Astrocyte of the spinal cord (primary cell): Measurements from ENCODE around the gene KCNQ1.

ENCODE experiments used
- DNase-seq: peaks from one replicate; pipeline ENCODE4 v3.0.0; 2011; ENCODE audit warnings: low read depth, low spot score
- H3K4me3 ChIP-seq: 2 replicates; pipeline ENCODE4 v1.5.1; 2011; ENCODE audit warnings: low read depth, mild to moderate bottlenecking, low read length, moderate library complexity
- CTCF ChIP-seq: IDR thresholded peaks from 2 replicates; pipeline ENCODE4 v1.5.1; 2012; ENCODE audit warnings: low read depth, mild to moderate bottlenecking, low read length, inconsistent platforms
- in situ Hi-C: cut with HindIII; loops from 2 replicates; pipeline ENCODE4 v1.10.0; 2017; ENCODE audit warnings: low sequenced_read_pairs

KCNQ1 gene

DNA sequence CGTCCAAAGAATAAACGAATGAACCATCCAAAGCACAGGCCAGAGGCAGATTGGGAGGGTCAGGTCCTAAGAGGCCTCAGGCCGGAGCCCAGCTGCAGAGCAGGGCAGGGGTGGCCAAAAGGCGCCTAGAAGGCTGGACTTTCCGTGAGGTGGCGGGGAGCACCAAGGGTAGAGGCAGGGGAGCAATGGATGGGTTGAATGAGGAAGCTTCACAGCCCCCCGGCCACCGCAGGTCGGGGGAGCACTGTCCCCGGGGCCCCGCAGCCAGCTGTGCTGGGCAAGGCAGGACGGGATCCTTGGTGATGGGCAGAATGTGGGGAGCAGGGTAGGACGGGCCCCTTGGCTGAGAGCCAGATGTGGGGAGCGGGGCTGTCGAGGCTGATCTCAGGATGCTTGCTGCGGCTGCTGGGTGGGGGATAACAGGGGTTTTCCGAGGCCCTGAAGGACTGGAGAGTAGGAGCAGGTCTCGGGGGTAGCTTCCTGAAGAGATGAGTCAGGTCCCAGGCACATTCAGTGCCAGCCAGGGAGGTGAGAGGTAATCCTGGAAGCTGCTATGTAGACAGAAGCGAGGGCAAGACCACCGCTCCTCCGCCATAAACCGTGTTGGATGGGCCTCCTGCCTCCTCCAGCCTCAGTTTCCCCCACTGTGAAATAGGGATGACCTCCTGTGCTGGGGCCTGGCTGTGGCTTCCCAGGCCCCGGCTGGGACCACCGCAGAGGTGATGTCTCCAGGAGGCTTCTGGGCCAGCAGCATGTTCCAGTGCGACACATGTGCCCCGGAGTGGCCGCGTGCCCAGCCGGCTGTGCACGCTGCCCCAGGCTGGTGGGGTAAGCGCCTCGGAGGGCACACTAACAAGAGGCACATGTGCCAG lies 289.6 kb downstream of the KCNQ1 start:
- no peak overlapping the region for H3K4me3 ChIP-seq
- in situ Hi-C loops, result no loop called here
- no peak for TF ChIP-seq CTCF
- DNase-seq, result no peak

DNA sequence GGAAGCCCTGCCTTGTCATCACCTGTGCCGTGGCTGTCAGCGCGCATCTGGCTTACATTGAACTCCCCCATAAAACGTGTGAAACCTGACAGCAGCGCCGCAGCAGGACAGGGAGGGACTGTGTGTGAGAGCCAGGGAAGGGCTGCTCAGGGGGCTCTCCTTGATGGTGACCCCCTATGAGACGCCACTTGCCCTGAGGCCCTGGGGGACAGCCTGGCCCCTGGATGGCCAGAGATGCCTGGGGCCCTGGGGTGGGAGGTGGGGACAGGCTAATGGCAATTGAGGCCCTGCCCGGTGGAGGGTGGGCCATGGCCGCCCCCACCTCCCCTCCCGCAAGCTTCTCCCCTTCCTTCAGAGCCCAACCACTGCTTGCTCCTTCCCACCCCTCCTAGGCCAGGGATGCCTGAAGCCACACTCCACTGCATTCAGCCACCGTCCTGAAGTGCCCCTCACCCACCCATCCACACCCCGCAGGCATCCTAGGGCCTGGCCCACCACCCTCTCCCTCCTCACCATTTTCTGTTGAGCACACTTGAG lies 290.3 kb downstream of the KCNQ1 start:
- TF ChIP-seq CTCF, result no peak
- no peak for DNase-seq
- in situ Hi-C loops, result no loop called here
- no peak overlapping the region for H3K4me3 ChIP-seq

DNA sequence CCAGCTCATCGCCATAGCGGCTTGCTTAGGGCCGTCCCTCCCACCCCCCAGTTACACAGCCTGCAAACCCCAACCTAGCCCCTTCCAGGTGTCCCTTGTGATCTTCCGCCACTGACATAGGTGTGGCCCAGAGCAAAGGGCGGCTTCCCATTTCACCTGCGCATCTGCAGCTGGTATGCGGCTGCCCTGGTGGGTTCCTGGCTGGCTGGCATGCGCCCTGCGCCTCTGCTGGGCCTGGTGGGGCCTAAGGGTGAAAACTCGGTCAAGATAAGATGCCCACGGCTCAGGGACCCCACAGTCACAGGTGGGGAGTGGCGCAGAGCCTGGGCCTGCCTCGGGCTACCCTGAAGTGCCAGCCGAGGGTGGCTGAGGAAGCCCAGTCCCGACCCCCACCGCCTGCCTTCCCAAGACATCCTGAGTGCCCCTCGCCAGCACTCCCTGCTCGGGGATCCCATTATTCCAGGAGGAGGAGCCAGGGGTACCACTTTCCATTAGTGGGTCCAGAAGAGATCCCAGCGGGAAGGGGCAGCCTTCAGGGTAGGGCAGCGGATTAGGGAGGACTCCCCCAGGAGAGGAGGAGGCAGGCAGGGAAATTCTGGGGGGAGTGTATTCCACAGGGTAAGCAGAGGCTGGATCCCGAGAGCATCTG lies 291.9 kb downstream of the KCNQ1 start:
- H3K4me3 ChIP-seq, result no peak overlapping the region
- no peak for TF ChIP-seq CTCF
- no peak for DNase-seq
- in situ Hi-C loops, result no loop called here

DNA sequence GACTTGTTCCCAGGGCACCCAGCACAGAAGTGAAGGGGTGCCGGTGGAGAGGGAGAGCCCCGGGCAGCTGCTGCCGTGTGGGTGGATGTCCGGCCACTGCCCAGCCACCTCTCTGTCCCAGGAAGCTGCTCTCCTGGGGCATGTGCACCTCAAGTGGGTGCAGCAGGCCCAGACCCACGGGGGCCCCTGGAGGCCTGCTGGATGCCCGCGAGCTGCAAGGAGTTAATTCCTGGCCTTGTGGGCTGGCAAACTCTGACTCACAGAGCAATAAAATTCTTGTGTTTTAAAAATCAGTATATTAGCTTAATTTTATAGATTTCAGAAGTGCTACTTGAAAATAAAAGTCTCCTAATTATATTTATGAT lies 292.4 kb downstream of the KCNQ1 start:
- in situ Hi-C loops, result no loop called here
- no peak for TF ChIP-seq CTCF
- no peak overlapping the region for H3K4me3 ChIP-seq
- DNase-seq, result no peak

GRCh38 chr11:2737866-2738265 lies 293.1 kb downstream of the KCNQ1 start:
- H3K4me3 ChIP-seq, result no peak overlapping the region
- in situ Hi-C loops, result no loop called here
- DNase-seq, result no peak
- TF ChIP-seq CTCF, result no peak

GRCh38 chr11:2738551-2739431 lies 294.0 kb downstream of the KCNQ1 start:
- no peak overlapping the region for H3K4me3 ChIP-seq
- no peak for TF ChIP-seq CTCF
- in situ Hi-C loops, result no loop called here
- no peak for DNase-seq
